KMS-11 (cell line): ENCODE results near the gene ADAMTS6.

Experiments
- H2AFZ ChIP-seq: fragments of 200-600 bp; sonication (generic); 2 replicates; pipeline ENCODE4 v1.6.1; 2016; ENCODE audit warnings: antibody characterized with exemption, mixed run types, low read depth
- H3K27ac ChIP-seq: fragments of 200-600 bp; sonication (generic); 2 replicates; pipeline ENCODE4 v1.6.1; 2016; ENCODE audit warnings: mild to moderate bottlenecking, mixed run types
- H3K27me3 ChIP-seq: fragments of 200-600 bp; sonication (generic); 2 replicates; pipeline ENCODE4 v1.6.1; 2017; ENCODE audit warnings: mild to moderate bottlenecking, low read depth, mixed run types, moderate library complexity; ENCODE audit not compliant: insufficient read depth
- H3K36me3 ChIP-seq: fragments of 200-600 bp; sonication (generic); 2 replicates; pipeline ENCODE4 v1.6.1; 2017; ENCODE audit warnings: mild to moderate bottlenecking, mixed run types; ENCODE audit not compliant: insufficient read depth
- H3K4me1 ChIP-seq: fragments of 200-600 bp; sonication (generic); 2 replicates; pipeline ENCODE4 v1.6.1; 2016; ENCODE audit warnings: mild to moderate bottlenecking, low read depth, mixed run types; ENCODE audit not compliant: poor library complexity, severe bottlenecking
- H3K4me2 ChIP-seq: fragments of 200-600 bp; sonication (generic); 2 replicates; pipeline ENCODE4 v1.7.0; 2016; ENCODE audit warnings: mild to moderate bottlenecking, mixed run types
- H3K4me3 ChIP-seq: fragments of 200-600 bp; sonication (generic); IDR thresholded peaks from 2 replicates; pipeline ENCODE4 v1.6.1; 2017; ENCODE audit warnings: low read depth, low read length, mixed read lengths; ENCODE audit not compliant: insufficient read depth
- H3K79me2 ChIP-seq: fragments of 200-600 bp; sonication (generic); 2 replicates; pipeline ENCODE4 v1.6.1; 2016; ENCODE audit warnings: low read depth, mixed run types; ENCODE audit not compliant: insufficient read depth
- H3K9ac ChIP-seq: fragments of 200-600 bp; sonication (generic); 2 replicates; pipeline ENCODE4 v1.6.1; 2016; ENCODE audit warnings: mild to moderate bottlenecking, mixed run types
- H4K20me1 ChIP-seq: fragments of 200-600 bp; sonication (generic); 2 replicates; pipeline ENCODE4 v1.6.1; 2016; ENCODE audit warnings: mild to moderate bottlenecking, mixed run types; ENCODE audit not compliant: insufficient read depth
- TF ChIP-seq, protein P1 (sequence below): fragments of 200-600 bp; sonication (generic); conservative IDR thresholded peaks from 2 replicates; pipeline ENCODE4 v1.6.1; 2017; ENCODE audit warnings: low read depth, mild to moderate bottlenecking, antibody characterized with exemption, low read length, moderate library complexity, mixed read lengths

ADAMTS6 gene

DNA sequence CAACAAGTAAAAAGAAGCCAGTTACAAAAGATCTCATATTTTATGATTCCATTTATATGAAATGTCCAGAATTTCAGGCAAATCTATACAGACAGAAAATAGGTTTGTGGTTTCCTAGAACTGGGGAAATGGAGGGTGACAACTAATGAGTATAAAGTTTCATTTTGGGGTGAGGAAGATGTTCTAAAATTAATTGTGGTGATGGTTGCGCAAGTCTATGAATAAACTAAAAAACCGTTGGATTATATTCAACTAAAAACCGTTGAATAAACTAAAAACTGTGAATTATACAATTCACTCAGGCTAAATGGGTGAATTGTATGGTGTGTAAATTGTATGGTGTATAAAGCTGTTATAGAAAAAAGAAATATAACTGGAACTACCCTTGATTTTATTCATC, 47.6 kb downstream of the ADAMTS6 start:
- H3K79me2 ChIP-seq = no peaks in the 10 kb centered on the region
- no peak overlapping the region for H3K4me2 ChIP-seq
- H2AFZ ChIP-seq = no peak overlapping the region
- H3K27me3 ChIP-seq = no peaks in the 10 kb centered on the region
- H3K4me1 ChIP-seq = no peaks in the 10 kb centered on the region
- no peak overlapping the region for H3K4me3 ChIP-seq
- H3K9ac ChIP-seq = no peak overlapping the region
- H3K27ac ChIP-seq = no peak overlapping the region
- no peaks in the 10 kb centered on the region for H3K36me3 ChIP-seq
- H4K20me1 ChIP-seq = no peaks in the 10 kb centered on the region
- TF ChIP-seq, protein P1, sequence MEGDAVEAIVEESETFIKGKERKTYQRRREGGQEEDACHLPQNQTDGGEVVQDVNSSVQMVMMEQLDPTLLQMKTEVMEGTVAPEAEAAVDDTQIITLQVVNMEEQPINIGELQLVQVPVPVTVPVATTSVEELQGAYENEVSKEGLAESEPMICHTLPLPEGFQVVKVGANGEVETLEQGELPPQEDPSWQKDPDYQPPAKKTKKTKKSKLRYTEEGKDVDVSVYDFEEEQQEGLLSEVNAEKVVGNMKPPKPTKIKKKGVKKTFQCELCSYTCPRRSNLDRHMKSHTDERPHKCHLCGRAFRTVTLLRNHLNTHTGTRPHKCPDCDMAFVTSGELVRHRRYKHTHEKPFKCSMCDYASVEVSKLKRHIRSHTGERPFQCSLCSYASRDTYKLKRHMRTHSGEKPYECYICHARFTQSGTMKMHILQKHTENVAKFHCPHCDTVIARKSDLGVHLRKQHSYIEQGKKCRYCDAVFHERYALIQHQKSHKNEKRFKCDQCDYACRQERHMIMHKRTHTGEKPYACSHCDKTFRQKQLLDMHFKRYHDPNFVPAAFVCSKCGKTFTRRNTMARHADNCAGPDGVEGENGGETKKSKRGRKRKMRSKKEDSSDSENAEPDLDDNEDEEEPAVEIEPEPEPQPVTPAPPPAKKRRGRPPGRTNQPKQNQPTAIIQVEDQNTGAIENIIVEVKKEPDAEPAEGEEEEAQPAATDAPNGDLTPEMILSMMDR = no peak

DNA sequence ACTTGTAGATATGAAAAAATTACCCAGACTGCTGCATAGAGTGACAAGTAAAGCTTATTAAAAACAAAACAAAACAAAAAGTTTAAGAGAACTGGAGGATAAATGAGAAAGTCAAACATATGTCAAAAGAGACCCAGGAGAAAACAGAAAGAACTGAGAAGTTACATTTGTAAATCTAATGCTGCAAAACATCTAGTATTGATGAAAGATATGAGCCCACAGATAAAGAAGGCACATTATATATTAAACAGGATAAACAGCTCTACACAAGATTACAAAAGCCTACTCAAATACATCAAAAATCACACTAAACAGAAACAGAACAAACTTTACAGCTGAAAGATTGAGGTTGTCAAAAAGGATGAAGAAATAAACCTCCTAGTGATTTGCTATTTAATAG, 55.1 kb downstream of the ADAMTS6 start:
- TF ChIP-seq, protein P1 = no peak
- H2AFZ ChIP-seq = no peak overlapping the region

DNA sequence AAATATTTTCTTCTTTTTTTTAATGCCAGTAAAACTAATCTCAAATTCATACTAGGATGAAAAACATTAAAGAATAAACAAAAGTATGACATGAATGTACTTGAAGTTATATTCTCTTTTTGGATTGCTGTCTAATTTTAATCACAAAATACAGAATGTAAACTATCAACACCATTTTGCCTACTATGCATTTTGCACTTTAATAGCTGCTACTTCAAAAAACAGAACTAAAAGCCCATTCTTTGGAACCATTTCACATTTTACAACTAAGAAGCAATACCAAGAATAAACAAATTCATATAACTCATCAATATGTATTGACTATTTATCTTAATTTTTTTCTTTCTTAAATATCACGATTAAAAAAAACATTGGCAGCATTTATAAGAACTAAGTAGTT, 58.1 kb downstream of the ADAMTS6 start:
- Histone ChIP-seq H3K4me1 (no peaks in the 10 kb centered on the region), H3K79me2 (no peaks in the 10 kb centered on the region), H3K27ac (no peak overlapping the region), H3K4me3 (no peak overlapping the region), H3K36me3 (no peaks in the 10 kb centered on the region), H3K27me3 (no peaks in the 10 kb centered on the region), H2AFZ (no peak overlapping the region), H3K9ac (no peak overlapping the region), H4K20me1 (no peaks in the 10 kb centered on the region), H3K4me2 (no peak overlapping the region)
- TF ChIP-seq, protein P1 = no peak

More for the DNA sequence above, 55.1 kb downstream of the ADAMTS6 start:
- Histone ChIP-seq H3K9ac (no peak overlapping the region), H3K36me3 (no peaks in the 10 kb centered on the region), H3K27ac (no peak overlapping the region), H3K4me2 (no peak overlapping the region), H3K4me3 (no peak overlapping the region), H3K79me2 (no peaks in the 10 kb centered on the region), H3K27me3 (no peaks in the 10 kb centered on the region), H4K20me1 (no peaks in the 10 kb centered on the region), H3K4me1 (no peaks in the 10 kb centered on the region)

DNA sequence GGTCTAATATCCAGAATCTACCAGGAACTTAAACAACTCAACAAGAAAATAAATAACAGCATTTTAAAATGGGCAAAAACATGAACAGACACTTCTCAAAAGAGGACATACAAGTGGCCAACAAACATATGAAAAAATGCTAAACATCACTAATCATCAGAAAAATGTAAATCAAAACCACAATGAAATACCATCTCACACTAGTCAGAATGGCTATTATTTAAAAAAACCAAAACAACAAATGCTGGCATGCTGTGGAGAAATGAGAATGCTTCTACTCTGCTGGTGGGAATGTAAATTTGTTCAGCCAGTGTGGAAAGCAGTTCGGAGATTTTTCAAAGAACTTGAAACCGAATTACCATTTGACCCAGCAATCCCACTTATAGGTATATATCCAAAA, 63.1 kb downstream of the ADAMTS6 start:
- Histone ChIP-seq H3K4me1 (no peaks in the 10 kb centered on the region), H3K27me3 (no peaks in the 10 kb centered on the region), H3K27ac (no peak overlapping the region), H3K36me3 (no peaks in the 10 kb centered on the region), H2AFZ (no peak overlapping the region), H3K9ac (no peak overlapping the region), H3K4me2 (no peak overlapping the region), H4K20me1 (no peaks in the 10 kb centered on the region), H3K4me3 (no peak overlapping the region), H3K79me2 (no peaks in the 10 kb centered on the region)
- TF ChIP-seq, protein P1 = no peak
